ENCODE results near the gene VIL1.

DNA sequence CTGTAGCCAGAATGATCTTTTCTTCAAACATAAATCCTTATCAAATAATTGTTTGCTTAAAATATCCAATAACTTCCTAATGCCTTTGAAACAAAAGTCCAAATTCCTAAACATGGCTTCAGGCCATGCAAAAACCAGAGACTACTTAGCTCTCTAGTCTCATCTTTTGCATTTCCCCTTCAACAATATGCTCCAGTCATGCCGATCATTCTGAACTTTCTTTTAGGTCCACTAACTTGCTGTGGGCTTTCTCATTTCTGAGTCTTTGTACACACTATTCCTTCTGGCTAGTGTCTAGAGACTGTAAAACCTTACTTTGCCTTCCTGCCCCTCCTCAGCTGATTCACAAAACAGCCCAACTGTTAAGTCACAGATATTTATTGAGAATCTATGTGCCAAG is 51.5 kb downstream of the VIL1 start:
- TF ChIP-seq, protein P1, sequence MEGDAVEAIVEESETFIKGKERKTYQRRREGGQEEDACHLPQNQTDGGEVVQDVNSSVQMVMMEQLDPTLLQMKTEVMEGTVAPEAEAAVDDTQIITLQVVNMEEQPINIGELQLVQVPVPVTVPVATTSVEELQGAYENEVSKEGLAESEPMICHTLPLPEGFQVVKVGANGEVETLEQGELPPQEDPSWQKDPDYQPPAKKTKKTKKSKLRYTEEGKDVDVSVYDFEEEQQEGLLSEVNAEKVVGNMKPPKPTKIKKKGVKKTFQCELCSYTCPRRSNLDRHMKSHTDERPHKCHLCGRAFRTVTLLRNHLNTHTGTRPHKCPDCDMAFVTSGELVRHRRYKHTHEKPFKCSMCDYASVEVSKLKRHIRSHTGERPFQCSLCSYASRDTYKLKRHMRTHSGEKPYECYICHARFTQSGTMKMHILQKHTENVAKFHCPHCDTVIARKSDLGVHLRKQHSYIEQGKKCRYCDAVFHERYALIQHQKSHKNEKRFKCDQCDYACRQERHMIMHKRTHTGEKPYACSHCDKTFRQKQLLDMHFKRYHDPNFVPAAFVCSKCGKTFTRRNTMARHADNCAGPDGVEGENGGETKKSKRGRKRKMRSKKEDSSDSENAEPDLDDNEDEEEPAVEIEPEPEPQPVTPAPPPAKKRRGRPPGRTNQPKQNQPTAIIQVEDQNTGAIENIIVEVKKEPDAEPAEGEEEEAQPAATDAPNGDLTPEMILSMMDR (IDR thresholded peaks at IDR 0.05): no peak
- TF ChIP-seq POLR2AphosphoS5 (IDR thresholded peaks at IDR 0.05; ENCODE audit: low read depth, low read length) (no peak), SIN3A (IDR thresholded peaks at IDR 0.05; ENCODE audit: borderline replicate concordance, insufficient read depth, low read depth, low read length) (no peak)
- TF ChIP-seq, protein P2, sequence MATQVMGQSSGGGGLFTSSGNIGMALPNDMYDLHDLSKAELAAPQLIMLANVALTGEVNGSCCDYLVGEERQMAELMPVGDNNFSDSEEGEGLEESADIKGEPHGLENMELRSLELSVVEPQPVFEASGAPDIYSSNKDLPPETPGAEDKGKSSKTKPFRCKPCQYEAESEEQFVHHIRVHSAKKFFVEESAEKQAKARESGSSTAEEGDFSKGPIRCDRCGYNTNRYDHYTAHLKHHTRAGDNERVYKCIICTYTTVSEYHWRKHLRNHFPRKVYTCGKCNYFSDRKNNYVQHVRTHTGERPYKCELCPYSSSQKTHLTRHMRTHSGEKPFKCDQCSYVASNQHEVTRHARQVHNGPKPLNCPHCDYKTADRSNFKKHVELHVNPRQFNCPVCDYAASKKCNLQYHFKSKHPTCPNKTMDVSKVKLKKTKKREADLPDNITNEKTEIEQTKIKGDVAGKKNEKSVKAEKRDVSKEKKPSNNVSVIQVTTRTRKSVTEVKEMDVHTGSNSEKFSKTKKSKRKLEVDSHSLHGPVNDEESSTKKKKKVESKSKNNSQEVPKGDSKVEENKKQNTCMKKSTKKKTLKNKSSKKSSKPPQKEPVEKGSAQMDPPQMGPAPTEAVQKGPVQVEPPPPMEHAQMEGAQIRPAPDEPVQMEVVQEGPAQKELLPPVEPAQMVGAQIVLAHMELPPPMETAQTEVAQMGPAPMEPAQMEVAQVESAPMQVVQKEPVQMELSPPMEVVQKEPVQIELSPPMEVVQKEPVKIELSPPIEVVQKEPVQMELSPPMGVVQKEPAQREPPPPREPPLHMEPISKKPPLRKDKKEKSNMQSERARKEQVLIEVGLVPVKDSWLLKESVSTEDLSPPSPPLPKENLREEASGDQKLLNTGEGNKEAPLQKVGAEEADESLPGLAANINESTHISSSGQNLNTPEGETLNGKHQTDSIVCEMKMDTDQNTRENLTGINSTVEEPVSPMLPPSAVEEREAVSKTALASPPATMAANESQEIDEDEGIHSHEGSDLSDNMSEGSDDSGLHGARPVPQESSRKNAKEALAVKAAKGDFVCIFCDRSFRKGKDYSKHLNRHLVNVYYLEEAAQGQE (IDR thresholded peaks at IDR 0.05; ENCODE audit: insufficient read depth in 1 of 2, low read depth in 2 of 2, low read length in 1 of 2): no peak
